Lower leg skin (tissue), 4 donors: ENCODE results near the gene HIPK1. TPM values are rescaled to one million over a fixed set of nuclear protein-coding genes. Genes with fewer than 3 reads are reported as not detected.

ENCODE experiments used
- DNase-seq, 2 donors: peaks; one replicate each; pipeline ENCODE4 v3.0.0-alpha.2; 2019; ENCODE audit warnings: low spot score in 2 of 2
- H3K4me3 ChIP-seq: fragments of 200-600 bp; sonication (generic); 2 replicates; pipeline ENCODE4 v1.5.1; 2017; ENCODE audit warnings: mild to moderate bottlenecking, low read depth; ENCODE audit not compliant: poor library complexity, severe bottlenecking
- CTCF ChIP-seq, 3 donors: fragments of 450-650 bp; IDR thresholded peaks; one replicate each; pipeline ENCODE4 v1.5.1; 2016; ENCODE audit warnings: antibody characterized with exemption in 3 of 3, mild to moderate bottlenecking in 3 of 3, moderate library complexity in 2 of 3
- POLR2A ChIP-seq, 2 donors: fragments of 450-650 bp; IDR thresholded peaks; one replicate each; pipeline ENCODE4 v1.6.1; 2016 to 2017; ENCODE audit warnings: antibody characterized with exemption in 2 of 2, mild to moderate bottlenecking in 1 of 2, moderate library complexity in 1 of 2
- WGBS, 2 donors: methylation state at CpG; one replicate each; pipeline ENCODE4 v1.1.5; 2018; 5-methylcytosine and 5-hydroxymethylcytosine counted together
- intact Hi-C: fragments of 100-400 bp; cut with DNase I; formaldehyde crosslinking; loops from one replicate; pipeline ENCODE4 v1.15.0; 2023; ENCODE audit warnings: low total_unique reads
- total RNA-seq, 4 donors: library from RNA; depleted of rRNA; stranded (reverse); fragments of >200 nt; gene quantifications; one replicate each; pipeline ENCODE4 v1.1.0, GENCODE V29; 2016

Gene HIPK1
- total RNA-seq, 4 donors from 2014 or later: 47.6 to 58.3 (median 54.5) TPM

GRCh38 chr1:113935176-113935575 is 6.1 kb downstream of the HIPK1 start:
- intact Hi-C loops: no loop called here
- TF ChIP-seq POLR2A (IDR thresholded peaks at IDR 0.05) (no peak), CTCF (IDR thresholded peaks at IDR 0.05) (no peak)
- no peak overlapping the region for H3K4me3 ChIP-seq
- 92 to 96% methylated on average over 1 of the region's 1 CpG for WGBS, 2 donors
- DNase-seq: no peak

GRCh38 chr1:113935970-113936369 is 6.8 kb downstream of the HIPK1 start:
- 73 to 81% methylated on average over 1 of the region's 1 CpG for WGBS, 2 donors
- no peak for TF ChIP-seq POLR2A (IDR thresholded peaks at IDR 0.05)
- no peak for TF ChIP-seq CTCF (IDR thresholded peaks at IDR 0.05)
- no peak for DNase-seq
- intact Hi-C loops: no loop called here
- no peak overlapping the region for H3K4me3 ChIP-seq

GRCh38 chr1:113937146-113937545 is 8.0 kb downstream of the HIPK1 start:
- DNase-seq: no peak
- H3K4me3 ChIP-seq: no peak overlapping the region
- intact Hi-C loops: no loop called here
- TF ChIP-seq POLR2A (IDR thresholded peaks at IDR 0.05) (no peak), CTCF (IDR thresholded peaks at IDR 0.05) (no peak)
- WGBS, 2 donors: 79 to 82% methylated on average over 1 of the region's 1 CpG

- no peak overlapping the region for H3K4me3 ChIP-seq
- TF ChIP-seq POLR2A (IDR thresholded peaks at IDR 0.05): no peak
- no peak for TF ChIP-seq CTCF (IDR thresholded peaks at IDR 0.05)
- 72 to 77% methylated on average over 5 of the region's 5 CpGs for WGBS, 2 donors
- intact Hi-C loops: no loop called here
- no peak for DNase-seq
These were observed 9.1 kb downstream of the HIPK1 start for GRCh38 chr1:113938192-113938591.

- H3K4me3 ChIP-seq: no peak overlapping the region
- WGBS, 2 donors: 79 to 82% methylated on average over 16 of the region's 16 CpGs
- DNase-seq: no peak
- intact Hi-C loops: no loop called here
- TF ChIP-seq CTCF (IDR thresholded peaks at IDR 0.05) (no peak), POLR2A (IDR thresholded peaks at IDR 0.05) (no peak)
These were observed 11.5 kb downstream of the HIPK1 start for GRCh38 chr1:113940365-113941244.

GRCh38 chr1:113941245-113941559 is 12.1 kb downstream of the HIPK1 start:
- WGBS, 2 donors: 87 to 90% methylated on average over 7 of the region's 7 CpGs
- TF ChIP-seq POLR2A (IDR thresholded peaks at IDR 0.05): no peak
- no peak for TF ChIP-seq CTCF (IDR thresholded peaks at IDR 0.05)
- H3K4me3 ChIP-seq: no peak overlapping the region
- no peak for DNase-seq
- intact Hi-C loops: no loop called here
